Measurements from ENCODE around the gene NUDT1.

Gene NUDT1

GRCh38 chr7:2199956-2200583 is 42.0 kb upstream of the NUDT1 start:
- TF ChIP-seq EZH2phosphoT487 (IDR thresholded peaks at IDR 0.05; ENCODE audit: borderline replicate concordance, low read length) (no peak), CTCF (IDR thresholded peaks at IDR 0.05; ENCODE audit: low read depth, low read length, poor library complexity, severe bottlenecking) (no peak)
- H3K4me1 ChIP-seq (ENCODE audit: control insufficient read depth, low read length): peaks cover 17% of the 10 kb centered on the region
- no peak overlapping the region for H3K27ac ChIP-seq (ENCODE audit: low read depth, low read length)
- H3K27me3 ChIP-seq (ENCODE audit: control insufficient read depth, low read length): no peaks in the 10 kb centered on the region
- peaks cover 44% of the 10 kb centered on the region for H3K9me3 ChIP-seq (ENCODE audit: control insufficient read depth, insufficient read depth, low read length)
- H3K36me3 ChIP-seq (ENCODE audit: control insufficient read depth, low read length): peaks cover 84% of the 10 kb centered on the region
- H4K20me1 ChIP-seq (ENCODE audit: control insufficient read depth, insufficient read depth, low read depth, low read length): peaks cover 4% of the 10 kb centered on the region
- H3K9me2 ChIP-seq (replicated peaks; ENCODE audit: control insufficient read depth, low read length): no peaks in the 10 kb centered on the region
- no peak overlapping the region for H3K4me2 ChIP-seq (ENCODE audit: low read length)
- H3F3A ChIP-seq (ENCODE audit: control insufficient read depth, insufficient read depth): 0 out of 2 replicates have a peak, but pooled peaks cover 2% of the 10 kb centered on the region
- no peak overlapping the region for H3K4me3 ChIP-seq (ENCODE audit: low read length)
- peaks cover 54% of the 10 kb centered on the region for H3K79me2 ChIP-seq (ENCODE audit: control insufficient read depth, low read length)

GRCh38 chr7:2200584-2200980 is 41.4 kb upstream of the NUDT1 start:
- Histone ChIP-seq H4K20me1 (ENCODE audit: control insufficient read depth, insufficient read depth, low read depth, low read length) (peaks cover 4% of the 10 kb centered on the region), H3K4me3 (ENCODE audit: low read length) (no peak overlapping the region), H3K9me2 (replicated peaks; ENCODE audit: control insufficient read depth, low read length) (no peaks in the 10 kb centered on the region), H3K4me2 (ENCODE audit: low read length) (no peak overlapping the region), H3K9me3 (ENCODE audit: control insufficient read depth, insufficient read depth, low read length) (peaks cover 39% of the 10 kb centered on the region), H3K4me1 (ENCODE audit: control insufficient read depth, low read length) (peaks cover 17% of the 10 kb centered on the region), H3K79me2 (ENCODE audit: control insufficient read depth, low read length) (peaks cover 49% of the 10 kb centered on the region), H3F3A (ENCODE audit: control insufficient read depth, insufficient read depth) (0 out of 2 replicates have a peak, but pooled peaks cover 2% of the 10 kb centered on the region), H3K36me3 (ENCODE audit: control insufficient read depth, low read length) (peaks cover 84% of the 10 kb centered on the region), H3K27me3 (ENCODE audit: control insufficient read depth, low read length) (no peaks in the 10 kb centered on the region), H3K27ac (ENCODE audit: low read depth, low read length) (no peak overlapping the region)
- TF ChIP-seq CTCF (IDR thresholded peaks at IDR 0.05; ENCODE audit: low read depth, low read length, poor library complexity, severe bottlenecking): no peak
- no peak for TF ChIP-seq EZH2phosphoT487 (IDR thresholded peaks at IDR 0.05; ENCODE audit: borderline replicate concordance, low read length)

- no peaks in the 10 kb centered on the region for H3K9me2 ChIP-seq (replicated peaks; ENCODE audit: control insufficient read depth, low read length)
- peaks cover 34% of the 10 kb centered on the region; the same call in 1 of the 2 replicates for H3K9me3 ChIP-seq (ENCODE audit: control insufficient read depth, insufficient read depth, low read length)
- H3K79me2 ChIP-seq (ENCODE audit: control insufficient read depth, low read length): peaks cover 44% of the 10 kb centered on the region
- H3K4me2 ChIP-seq (ENCODE audit: low read length): no peak overlapping the region
- H3K36me3 ChIP-seq (ENCODE audit: control insufficient read depth, low read length): peaks cover 78% of the 10 kb centered on the region
- H4K20me1 ChIP-seq (ENCODE audit: control insufficient read depth, insufficient read depth, low read depth, low read length): peaks cover 4% of the 10 kb centered on the region
- peaks cover 17% of the 10 kb centered on the region for H3K4me1 ChIP-seq (ENCODE audit: control insufficient read depth, low read length)
- H3F3A ChIP-seq (ENCODE audit: control insufficient read depth, insufficient read depth): 0 out of 2 replicates have a peak, but pooled peaks cover 2% of the 10 kb centered on the region
- H3K4me3 ChIP-seq (ENCODE audit: low read length): no peak overlapping the region
- TF ChIP-seq CTCF (IDR thresholded peaks at IDR 0.05; ENCODE audit: low read depth, low read length, poor library complexity, severe bottlenecking) (no peak), EZH2phosphoT487 (IDR thresholded peaks at IDR 0.05; ENCODE audit: borderline replicate concordance, low read length) (no peak)
- no peaks in the 10 kb centered on the region for H3K27me3 ChIP-seq (ENCODE audit: control insufficient read depth, low read length)
- no peak overlapping the region for H3K27ac ChIP-seq (ENCODE audit: low read depth, low read length)
Measured at GRCh38 chr7:2201128-2201527, 40.9 kb upstream of the NUDT1 start.

Data from DOHH2 (cell line).